HG03439 (cell line): Measurements from ENCODE around the gene PDE6C.
A peak's percentile ranks its signal among the peaks of the same experiment; 100 is the strongest.

Source experiments
- ATAC-seq: cut with Tn5 transposase; IDR thresholded peaks from one replicate; pipeline ENCODE4 v1.9.1; 2021; ENCODE audit warnings: mild to moderate bottlenecking, moderate library complexity; ENCODE audit not compliant: unreplicated experiment

Gene PDE6C

DNA sequence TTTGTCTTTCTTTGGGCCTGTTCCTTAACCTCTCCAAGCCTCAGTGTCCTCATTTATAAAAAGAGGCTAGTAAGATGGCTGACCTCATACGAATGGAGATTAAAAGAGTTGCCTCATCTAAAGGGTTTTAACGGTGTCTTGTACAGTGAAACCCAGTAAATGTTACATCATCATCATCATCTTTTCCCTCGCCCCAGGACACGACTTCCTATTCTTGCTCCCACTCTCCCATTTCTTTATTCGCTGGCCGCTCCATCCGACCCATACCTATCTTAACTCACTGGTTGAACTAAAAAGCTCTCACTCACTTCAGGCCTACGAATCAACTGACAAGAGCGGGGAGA, 89.5 kb downstream of the PDE6C start:
- ATAC-seq: peak; percentile 19

DNA sequence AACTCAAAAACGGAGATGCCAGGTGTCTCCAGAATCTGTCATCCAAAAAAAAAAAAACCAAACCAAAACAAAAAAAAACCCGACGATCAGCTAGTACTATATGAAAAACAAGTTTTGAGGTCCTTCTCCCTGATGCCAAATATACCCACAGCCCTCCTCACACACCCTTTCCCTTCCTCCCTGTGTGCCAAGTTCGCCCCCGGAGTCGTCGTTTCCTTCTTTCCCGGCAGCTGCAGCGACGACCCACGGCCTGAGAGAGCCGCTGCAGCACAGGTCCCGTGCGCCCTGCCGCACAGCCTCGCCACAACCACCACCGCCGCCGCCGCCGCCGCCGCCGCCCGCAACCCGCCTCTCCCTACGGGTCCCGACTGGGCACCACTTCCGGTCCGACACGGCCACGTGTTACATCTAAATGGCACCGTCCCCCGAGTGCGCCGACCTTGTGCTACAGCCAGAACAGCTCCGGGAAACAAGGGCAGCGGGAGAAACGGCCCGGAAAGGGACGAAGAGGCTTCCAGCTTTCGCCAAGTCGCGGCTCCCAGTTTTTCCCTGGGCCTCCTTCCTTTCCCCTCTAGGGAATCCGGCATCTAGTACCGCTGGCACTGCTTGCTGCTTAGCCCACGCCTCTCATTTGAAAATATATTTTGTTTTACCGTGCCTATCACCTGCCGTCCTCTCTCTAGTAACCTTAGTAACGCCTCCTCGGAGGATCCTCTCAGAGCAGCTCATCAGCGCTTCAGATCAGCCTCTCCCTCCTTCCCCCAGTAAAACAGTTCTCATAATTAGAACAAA, 90.1 kb downstream of the PDE6C start, which contains the start of gene FRA10AC1:
TSS of gene FRA10AC1 (minus strand) at position 383 of the 792 bp plus-strand sequence. CDS start 2,486 bp downstream, outside the sequence.
- ATAC-seq: peak; percentile 88

DNA sequence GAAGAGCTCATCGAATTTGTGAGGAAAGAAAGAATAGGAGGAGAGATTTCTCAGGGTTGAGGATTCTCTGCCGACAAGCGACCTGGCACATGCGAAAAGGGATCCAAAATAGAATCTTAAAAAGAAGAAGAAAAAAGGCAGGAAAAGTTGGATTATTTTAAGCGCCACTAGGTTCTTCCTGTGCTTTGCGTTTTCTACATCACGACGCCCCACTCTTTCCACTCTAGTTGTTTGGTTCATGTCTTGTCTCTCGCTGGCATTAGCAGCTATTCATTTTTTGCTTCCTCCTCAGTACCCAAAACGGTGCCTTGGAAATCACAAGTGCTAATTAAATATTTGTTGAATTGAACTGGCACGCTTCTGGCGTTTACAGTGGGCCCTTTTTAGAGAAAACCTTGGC, 90.7 kb downstream of the PDE6C start:
- ATAC-seq: no peak

DNA sequence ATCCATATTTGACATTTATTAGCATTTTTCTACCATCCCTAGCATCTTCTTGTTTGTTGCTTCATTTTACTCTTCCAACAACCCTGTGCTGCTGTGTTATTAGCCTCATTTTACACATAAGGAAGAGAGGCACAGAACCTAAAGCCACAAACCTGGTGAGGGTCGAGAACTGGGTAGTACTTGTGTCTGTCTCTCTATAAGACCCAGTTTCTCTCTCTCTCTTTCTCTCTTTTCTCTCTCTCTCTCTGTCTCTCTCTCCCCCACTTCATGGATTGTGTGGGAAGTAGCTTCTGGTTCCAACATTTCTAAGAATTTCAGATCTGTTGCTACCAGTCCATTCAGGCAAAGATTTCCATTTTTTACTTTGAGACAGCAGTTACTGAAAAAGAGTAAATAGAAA, 91.5 kb downstream of the PDE6C start:
- no peak for ATAC-seq

DNA sequence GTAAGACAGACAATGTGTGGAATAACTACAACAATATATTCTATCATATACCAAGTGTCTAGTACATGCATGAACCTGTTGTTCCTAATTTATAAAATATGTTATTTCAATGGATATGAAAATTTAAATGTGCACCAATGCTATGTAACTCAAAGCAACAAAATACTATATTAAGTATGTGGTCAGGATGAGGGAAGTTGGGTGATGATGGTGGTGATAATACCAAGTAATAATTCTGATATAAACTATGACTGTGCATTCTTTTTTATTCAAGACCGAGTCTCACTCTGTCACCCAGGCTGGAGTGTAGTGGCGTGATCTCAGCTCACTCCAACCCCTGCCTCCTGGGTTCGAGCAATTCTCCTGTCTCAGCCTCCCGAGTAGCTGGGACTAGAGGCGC, 92.1 kb downstream of the PDE6C start:
- ATAC-seq: no peak

DNA sequence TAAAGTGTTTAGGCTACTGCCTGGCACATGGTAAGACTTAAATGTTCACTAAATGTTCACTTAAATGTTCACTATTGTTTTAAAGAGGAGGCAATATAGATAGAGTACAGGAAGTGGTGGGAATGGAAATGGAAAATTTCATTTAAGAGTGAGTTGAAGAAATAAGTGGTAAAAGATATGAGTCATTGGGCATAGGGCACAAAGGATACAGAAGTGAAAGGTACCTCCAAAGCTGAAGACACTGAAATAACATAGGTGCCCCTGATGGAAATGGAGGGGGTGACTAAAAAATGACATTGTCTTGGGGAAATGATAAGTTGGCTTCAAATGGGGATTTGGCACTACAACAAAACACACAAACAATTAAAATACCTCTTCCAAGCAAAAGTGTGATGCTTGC, 95.3 kb downstream of the PDE6C start:
- ATAC-seq: no peak

DNA sequence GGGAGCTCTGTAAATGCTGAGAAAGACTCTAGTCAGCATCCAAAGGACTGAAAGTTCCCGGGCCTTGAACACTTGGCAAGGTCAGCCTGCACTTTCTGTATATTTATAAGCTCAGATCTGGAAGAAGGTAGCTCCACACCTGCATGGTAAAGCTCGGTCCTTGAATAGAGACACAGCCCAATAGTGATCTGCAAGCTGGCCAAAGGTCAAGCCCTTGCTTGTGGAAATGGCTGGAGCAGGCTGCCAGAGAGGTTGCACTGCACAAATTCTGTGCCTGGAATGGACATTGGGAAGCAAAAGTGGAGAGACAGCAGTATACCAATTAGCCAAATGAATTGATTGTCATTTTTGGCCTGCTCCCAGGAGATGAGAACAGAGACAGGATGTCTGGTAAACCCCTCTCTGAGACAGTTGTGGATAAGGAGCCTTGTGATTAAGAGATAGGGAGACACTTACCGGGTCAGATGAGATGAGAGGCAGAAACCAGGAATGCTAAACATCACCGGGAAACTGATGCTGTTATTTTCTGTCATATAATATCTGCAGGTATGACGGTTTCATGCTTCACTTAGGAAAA, 98.1 kb downstream of the PDE6C start:
- ATAC-seq: no peak

DNA sequence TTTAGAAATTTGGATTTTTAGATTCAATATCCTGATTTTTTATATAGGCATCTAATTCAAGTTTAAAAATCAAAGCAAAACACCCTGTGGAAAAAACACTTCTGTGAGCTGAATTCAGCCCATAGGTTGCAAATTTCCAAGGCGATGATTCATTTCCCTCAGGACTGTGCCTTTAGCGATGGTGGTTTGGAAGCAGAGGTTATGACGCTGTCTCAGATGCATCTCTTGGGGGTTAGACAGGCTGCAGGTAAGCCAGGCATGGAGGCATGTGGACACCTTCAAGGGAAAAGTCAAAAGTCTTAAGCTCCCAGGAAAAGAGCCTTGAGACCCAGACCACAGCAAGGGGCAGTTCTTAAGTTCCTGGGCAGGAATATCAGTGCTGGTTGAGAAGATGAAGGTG, 99.6 kb downstream of the PDE6C start:
- no peak for ATAC-seq

DNA sequence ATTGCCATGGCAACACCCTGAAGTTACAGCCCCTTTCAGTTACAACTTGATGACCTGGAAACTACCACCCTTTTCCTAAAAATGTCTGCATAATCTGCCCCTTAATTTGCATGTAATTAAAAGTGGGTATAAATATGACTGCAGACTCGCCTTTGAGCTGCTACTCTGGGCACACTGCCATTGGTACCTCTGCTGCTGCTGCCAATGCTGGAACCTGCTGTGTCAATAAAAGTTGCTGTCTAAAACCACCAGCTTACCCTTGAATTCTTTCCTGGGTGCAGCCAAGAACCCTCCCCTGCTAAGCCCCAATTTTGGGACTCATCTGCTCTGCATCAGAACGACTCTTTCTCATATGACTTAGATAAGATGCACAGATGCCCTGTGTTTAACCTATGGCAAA, 100.3 kb downstream of the PDE6C start:
- ATAC-seq: no peak

DNA sequence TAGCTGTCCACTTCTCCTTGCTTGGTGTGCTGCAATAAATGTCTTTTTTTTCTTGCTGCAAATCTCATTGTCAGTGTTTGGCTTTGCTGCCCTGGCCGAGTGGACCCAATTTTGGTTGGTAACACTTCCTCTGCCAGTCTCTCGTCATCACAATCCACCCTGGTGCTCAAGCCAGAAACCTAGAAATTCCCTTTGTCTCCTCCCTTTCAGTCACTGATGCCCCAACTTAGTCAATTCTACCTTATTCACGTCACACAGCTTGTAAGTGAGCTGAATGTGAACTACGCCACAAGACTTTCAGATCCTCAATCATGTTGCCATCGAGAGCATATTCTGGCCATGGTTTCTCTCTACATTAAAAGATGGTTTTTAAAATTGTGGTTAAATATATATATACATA, 103.0 kb downstream of the PDE6C start:
- ATAC-seq: peak; percentile 77
